ENCODE measurements around the gene SOX6. TPM values are rescaled to one million over a fixed set of nuclear protein-coding genes. Genes with fewer than 3 reads are reported as not detected.
A peak's percentile ranks its signal among the peaks of the same experiment; 100 is the strongest.

The SOX6 gene
- total RNA-seq: 18.6 and 19.6 TPM in 2 replicates
- long read RNA-seq, partial matches to known transcripts: 3 of 11 reads
- long read RNA-seq, other reads (novel, unspliced or antisense): 8 of 11 reads

DNA sequence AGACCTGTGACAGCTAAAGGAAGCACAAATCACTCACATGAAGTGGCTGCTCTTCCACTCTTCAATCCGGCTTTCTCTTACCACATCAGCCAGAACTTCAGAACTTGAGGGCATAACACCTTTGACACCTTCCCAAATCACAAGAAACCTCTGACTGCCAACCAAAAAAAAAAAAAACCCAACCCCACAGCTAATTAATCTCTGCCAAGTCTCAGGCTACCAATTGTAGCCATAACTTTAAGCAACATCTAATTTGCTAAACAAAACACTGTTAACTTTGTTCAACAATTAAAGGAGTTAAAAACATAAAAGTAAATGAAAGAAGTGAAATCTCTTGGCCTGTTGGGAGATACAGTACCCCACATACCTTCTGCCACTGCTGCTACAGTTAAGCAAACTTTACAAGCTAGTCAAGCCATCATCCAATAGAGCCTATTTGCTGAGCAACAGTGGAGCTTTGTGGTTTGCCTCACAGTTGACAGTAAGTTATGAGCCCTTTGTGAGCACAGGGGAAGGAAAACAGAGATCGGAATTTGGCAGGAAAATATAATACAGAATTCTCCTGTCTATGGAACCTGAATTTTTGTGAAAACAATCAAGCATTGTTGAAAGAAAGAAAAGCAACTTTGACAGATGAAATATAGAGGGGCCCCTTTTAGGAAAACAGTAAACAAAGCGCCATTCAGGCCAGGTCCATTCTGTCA is at the start of gene SOX6:
TSS of gene SOX6 (minus strand) at position 490 of the 704 bp plus-strand sequence. CDS start 15,298 bp downstream, outside the sequence.
- H3K27me3 Mint-ChIP-seq (ENCODE audit: low read depth): peaks cover 2% of the 10 kb centered on the region
- TF ChIP-seq, protein P1, sequence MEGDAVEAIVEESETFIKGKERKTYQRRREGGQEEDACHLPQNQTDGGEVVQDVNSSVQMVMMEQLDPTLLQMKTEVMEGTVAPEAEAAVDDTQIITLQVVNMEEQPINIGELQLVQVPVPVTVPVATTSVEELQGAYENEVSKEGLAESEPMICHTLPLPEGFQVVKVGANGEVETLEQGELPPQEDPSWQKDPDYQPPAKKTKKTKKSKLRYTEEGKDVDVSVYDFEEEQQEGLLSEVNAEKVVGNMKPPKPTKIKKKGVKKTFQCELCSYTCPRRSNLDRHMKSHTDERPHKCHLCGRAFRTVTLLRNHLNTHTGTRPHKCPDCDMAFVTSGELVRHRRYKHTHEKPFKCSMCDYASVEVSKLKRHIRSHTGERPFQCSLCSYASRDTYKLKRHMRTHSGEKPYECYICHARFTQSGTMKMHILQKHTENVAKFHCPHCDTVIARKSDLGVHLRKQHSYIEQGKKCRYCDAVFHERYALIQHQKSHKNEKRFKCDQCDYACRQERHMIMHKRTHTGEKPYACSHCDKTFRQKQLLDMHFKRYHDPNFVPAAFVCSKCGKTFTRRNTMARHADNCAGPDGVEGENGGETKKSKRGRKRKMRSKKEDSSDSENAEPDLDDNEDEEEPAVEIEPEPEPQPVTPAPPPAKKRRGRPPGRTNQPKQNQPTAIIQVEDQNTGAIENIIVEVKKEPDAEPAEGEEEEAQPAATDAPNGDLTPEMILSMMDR (conservative IDR thresholded peaks at IDR 0.05): no peak
- H3K4me1 Mint-ChIP-seq: peaks cover 52% of the 10 kb centered on the region
- no peaks in the 10 kb centered on the region for H3K36me3 Mint-ChIP-seq (ENCODE audit: low read depth)
- H3K9me3 Mint-ChIP-seq: no peaks in the 10 kb centered on the region
- peak within 1 kb of the TSS; percentile 16 for H3K4me3 Mint-ChIP-seq
- peak within 1 kb of the TSS; percentile 88 for H3K27ac Mint-ChIP-seq (ENCODE audit: unreplicated experiment)
- no peak for DNase-seq (ENCODE audit: low read depth, low spot score)

DNA sequence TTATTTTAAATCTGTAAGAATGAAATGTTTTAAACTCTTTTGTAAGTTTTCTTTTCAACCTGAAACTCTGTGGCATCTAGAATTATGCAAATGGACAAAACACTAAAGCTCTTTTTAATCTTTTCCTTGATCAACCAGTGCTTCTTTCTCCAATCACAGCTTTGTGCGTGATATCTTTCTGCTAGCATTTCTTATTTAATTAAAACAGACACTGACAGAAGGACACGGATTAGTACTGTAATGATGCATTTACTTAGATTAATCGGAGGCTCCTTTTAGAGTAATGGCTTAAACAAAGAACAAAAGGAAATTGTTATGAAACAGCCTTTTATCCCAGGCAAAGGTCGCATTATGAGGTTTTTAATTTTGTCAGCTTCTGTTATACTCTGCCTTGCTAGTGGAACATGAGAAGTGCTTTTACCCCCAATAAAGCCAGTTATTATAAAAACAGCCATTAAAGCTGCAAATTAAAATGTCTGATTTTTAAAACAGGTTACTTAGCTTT is 48.5 kb upstream of the SOX6 start:
- Mint-ChIP-seq H3K27me3 (ENCODE audit: low read depth) (no peaks in the 10 kb centered on the region), H3K36me3 (ENCODE audit: low read depth) (no peaks in the 10 kb centered on the region), H3K27ac (ENCODE audit: unreplicated experiment) (peak overlapping the region; percentile 73), H3K4me3 (peak overlapping the region; percentile 69), H3K9me3 (peaks cover 3% of the 10 kb centered on the region), H3K4me1 (peaks cover 66% of the 10 kb centered on the region)
- no peak for DNase-seq (ENCODE audit: low read depth, low spot score)
- TF ChIP-seq, protein P1 (conservative IDR thresholded peaks at IDR 0.05): no peak

DNA sequence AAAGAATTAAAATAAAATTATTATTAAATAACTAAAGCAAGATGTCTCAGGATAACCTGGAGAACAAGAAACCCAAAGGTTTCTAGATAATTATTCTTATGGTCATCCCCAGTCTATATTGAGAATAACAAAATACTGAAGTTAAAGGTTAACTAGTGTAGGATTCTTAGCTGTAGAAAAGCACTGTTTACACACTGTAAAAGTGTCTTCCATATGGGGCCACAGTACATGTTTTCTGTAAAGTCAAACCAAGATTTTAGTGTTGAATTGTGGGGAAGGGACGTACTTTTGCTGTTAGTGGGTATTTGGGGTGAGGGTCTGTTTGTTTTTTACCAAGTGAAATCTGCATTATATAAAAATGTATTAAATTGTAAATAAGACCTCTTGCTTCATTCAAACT is 47.5 kb upstream of the SOX6 start:
- Mint-ChIP-seq H3K9me3 (peaks cover 3% of the 10 kb centered on the region), H3K4me3 (no peak overlapping the region), H3K27ac (ENCODE audit: unreplicated experiment) (peak overlapping the region; percentile 10), H3K4me1 (peaks cover 66% of the 10 kb centered on the region), H3K36me3 (ENCODE audit: low read depth) (no peaks in the 10 kb centered on the region), H3K27me3 (ENCODE audit: low read depth) (no peaks in the 10 kb centered on the region)
- TF ChIP-seq, protein P1 (conservative IDR thresholded peaks at IDR 0.05): no peak
- no peak for DNase-seq (ENCODE audit: low read depth, low spot score)

DNA sequence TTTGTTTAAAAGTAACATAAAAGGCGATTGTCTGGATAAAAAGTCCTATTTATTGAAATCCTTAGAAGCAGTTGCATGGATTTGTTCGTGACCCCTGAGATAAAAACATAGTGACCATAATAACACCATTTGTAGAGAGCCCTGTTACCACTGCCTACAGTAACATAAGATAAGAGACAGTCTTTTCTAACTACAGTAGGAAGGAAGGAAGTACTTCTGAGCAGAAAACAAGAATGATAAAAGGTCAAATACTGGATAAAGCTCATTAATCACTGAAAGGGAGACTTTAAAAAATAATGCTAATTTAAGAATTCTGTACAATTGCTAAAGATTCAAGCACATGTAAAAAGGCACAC is 47.1 kb upstream of the SOX6 start:
- Mint-ChIP-seq H3K4me1 (peaks cover 65% of the 10 kb centered on the region), H3K4me3 (peak overlapping the region; percentile 72), H3K9me3 (peaks cover 3% of the 10 kb centered on the region), H3K27me3 (ENCODE audit: low read depth) (no peaks in the 10 kb centered on the region), H3K27ac (ENCODE audit: unreplicated experiment) (peak overlapping the region; percentile 96), H3K36me3 (ENCODE audit: low read depth) (no peaks in the 10 kb centered on the region)
- no peak for DNase-seq (ENCODE audit: low read depth, low spot score)
- TF ChIP-seq, protein P1 (conservative IDR thresholded peaks at IDR 0.05): no peak

DNA sequence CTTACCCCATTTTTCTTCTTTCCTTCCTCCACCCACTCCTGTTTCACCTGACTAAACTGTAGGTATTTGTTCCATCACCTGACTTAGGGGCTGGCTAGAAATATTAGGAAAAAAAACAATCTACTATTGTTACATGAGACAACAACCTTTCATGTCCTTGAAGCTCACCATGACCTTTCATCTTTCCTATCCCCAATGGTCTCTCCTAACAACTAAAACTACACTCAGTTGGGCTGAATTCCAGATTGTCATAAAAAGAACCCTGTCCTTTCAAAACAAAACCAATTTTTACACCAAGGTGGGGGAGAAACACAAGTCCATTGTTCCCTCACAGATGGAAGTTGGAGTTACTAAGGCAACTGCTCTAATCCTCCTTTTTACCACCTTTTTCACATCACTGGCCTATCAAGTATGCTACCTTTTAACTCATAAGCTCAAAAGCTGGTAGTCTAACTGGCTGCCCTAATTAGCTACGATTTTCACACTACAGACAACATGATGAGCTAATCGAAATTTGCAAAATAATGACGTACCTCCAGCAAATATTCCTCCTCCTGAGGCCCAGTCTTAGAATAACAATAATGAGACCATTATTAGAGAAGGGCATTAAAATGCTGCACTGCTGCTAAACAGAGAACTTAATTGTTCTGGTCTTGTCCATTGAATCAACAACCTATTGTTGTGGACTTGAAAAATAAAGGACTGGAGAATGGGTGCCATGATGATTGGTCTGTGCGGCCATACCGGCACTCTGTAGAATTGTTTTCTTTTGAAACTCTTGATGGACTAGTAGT is 46.5 kb upstream of the SOX6 start:
- Mint-ChIP-seq H3K9me3 (peaks cover 2% of the 10 kb centered on the region), H3K4me1 (peaks cover 65% of the 10 kb centered on the region), H3K27ac (ENCODE audit: unreplicated experiment) (peak overlapping the region; percentile 96), H3K36me3 (ENCODE audit: low read depth) (no peaks in the 10 kb centered on the region), H3K27me3 (ENCODE audit: low read depth) (no peaks in the 10 kb centered on the region), H3K4me3 (peak overlapping the region; percentile 72)
- DNase-seq (ENCODE audit: low read depth, low spot score): peak; percentile 7
- TF ChIP-seq, protein P1 (conservative IDR thresholded peaks at IDR 0.05): no peak

Measured in neural crest cell (in vitro differentiated cells).